GM12878 (cell line): ENCODE measurements around the gene AP2A2. TPM values are rescaled to one million over a fixed set of nuclear protein-coding genes. Genes with fewer than 3 reads are reported as not detected.

ENCODE experiments used
- ATAC-seq: fragments of 200-7000 bp; cut with Tn5 transposase; 3 replicates; pipeline ENCODE4 v1.9.1; 2020; ENCODE audit warnings: mild to moderate bottlenecking, moderate library complexity
- BruUV-seq: library from RNA; stranded (reverse); fragments of 400-500 nt; replicated peaks from 2 replicates; lab custom pipeline; 2021; lab: Mats Ljungman, UMichigan
- CTCF ChIA-PET: fragments of 300-600 bp; sonication (Branson Sonifier 250); formaldehyde crosslinking; extraction: SDS; loops from one replicate; lab custom pipeline; 2021; ENCODE audit warnings: inconsistent platforms; lab: Yijun Ruan, JAX
- POLR2A ChIA-PET: fragments of 350-600 bp; formaldehyde crosslinking; extraction: SDS; loops from one replicate; lab custom pipeline; 2021; ENCODE audit warnings: inconsistent platforms; lab: Charles Lee
- RAD21 ChIA-PET: fragments of 300-600 bp; sonication (Branson Sonifier 250); formaldehyde crosslinking; loops from one replicate; lab custom pipeline; 2023; ENCODE audit warnings: antibody characterized with exemption; ENCODE audit not compliant: unreplicated experiment; lab: Charles Lee
- SMC1A ChIA-PET: fragments of 300-600 bp; sonication (Branson Sonifier 250); formaldehyde crosslinking; loops from one replicate; lab custom pipeline; 2023; ENCODE audit not compliant: unreplicated experiment, uncharacterized antibody; lab: Charles Lee
- DNase-seq: peaks from one replicate; pipeline ENCODE4 v3.0.0-alpha.2; 2011; ENCODE audit warnings: low read depth, low spot score
- FAIRE-seq: peaks from 3 replicates; lab custom pipeline; 2011; peaks lifted over from hg19 to GRCh38; lab: Jason Lieb, UNC
- H2AFZ ChIP-seq: 2 replicates; pipeline ENCODE4 v1.6.0; 2011; ENCODE audit warnings: low read depth, low read length, control low read depth; ENCODE audit not compliant: control insufficient read depth
- H3K27ac ChIP-seq: 2 replicates; pipeline ENCODE4 v1.5.1; 2011; ENCODE audit warnings: control low read depth; ENCODE audit not compliant: control insufficient read depth, insufficient read depth
- H3K27me3 ChIP-seq, 2 experiments: replicated peaks in 1 of 2; 2 replicates each; pipeline versions ENCODE4 v1.6.0 to v1.6.1; 2011; ENCODE audit warnings: low read length in 1 of 2; ENCODE audit not compliant: control insufficient read depth in 2 of 2, insufficient read depth in 2 of 2
- H3K36me3 ChIP-seq, 2 experiments: 2 replicates each; pipeline ENCODE4 v1.5.1; 2011; ENCODE audit warnings: low read length in 1 of 2; ENCODE audit not compliant: control insufficient read depth in 2 of 2, insufficient read depth in 2 of 2
- H3K4me1 ChIP-seq: 2 replicates; pipeline ENCODE4 v1.6.1; 2011; ENCODE audit warnings: mild to moderate bottlenecking, low read length, moderate library complexity, mixed read lengths; ENCODE audit not compliant: control insufficient read depth, insufficient read depth
- H3K4me2 ChIP-seq: 2 replicates; pipeline ENCODE4 v1.6.0; 2011; ENCODE audit warnings: control low read depth; ENCODE audit not compliant: control insufficient read depth, insufficient read depth
- H3K4me3 ChIP-seq: fragments of 200-600 bp; sonication (generic); 2 replicates; pipeline ENCODE4 v1.5.1; 2016
- H3K79me2 ChIP-seq: 2 replicates; pipeline ENCODE4 v1.6.0; 2011; ENCODE audit warnings: low read length; ENCODE audit not compliant: control insufficient read depth, insufficient read depth
- H3K9ac ChIP-seq: 2 replicates; pipeline ENCODE4 v1.8.0; 2011; ENCODE audit warnings: low read length, control low read depth, mixed read lengths; ENCODE audit not compliant: control insufficient read depth, insufficient read depth
- H3K9me3 ChIP-seq: replicated peaks from 3 replicates; pipeline ENCODE4 v1.5.1; 2011; ENCODE audit warnings: mild to moderate bottlenecking, low read length; ENCODE audit not compliant: control insufficient read depth, insufficient read depth
- H4K20me1 ChIP-seq: 2 replicates; pipeline ENCODE4 v1.6.0; 2011; ENCODE audit not compliant: control insufficient read depth, insufficient read depth
- BACH1 ChIP-seq: fragments of 450-650 bp; IDR thresholded peaks from 2 replicates; pipeline ENCODE4 v1.6.1; 2017; ENCODE audit warnings: mild to moderate bottlenecking, borderline replicate concordance
- BRCA1 ChIP-seq: IDR thresholded peaks from 2 replicates; pipeline ENCODE4 v1.6.1; 2011; ENCODE audit warnings: low read depth, low read length, improper control_type of control experiment
- CEBPZ ChIP-seq: fragments of 150-350 bp; IDR thresholded peaks from 2 replicates; pipeline ENCODE4 v1.6.1; 2016; ENCODE audit warnings: low read depth, low read length
- CREM ChIP-seq: IDR thresholded peaks from 2 replicates; pipeline ENCODE4 v1.6.1; 2014; ENCODE audit warnings: antibody characterized with exemption, low read depth
- E4F1 ChIP-seq: fragments of 450-650 bp; IDR thresholded peaks from 2 replicates; pipeline ENCODE4 v1.6.1; 2018; ENCODE audit warnings: borderline replicate concordance, mild to moderate bottlenecking; ENCODE audit not compliant: partially characterized antibody
- EED ChIP-seq: sonication (generic); IDR thresholded peaks from 2 replicates; pipeline ENCODE4 v1.6.1; 2016; ENCODE audit warnings: antibody characterized with exemption, low read depth
- EGR1 ChIP-seq, 2 experiments: IDR thresholded peaks; 1 replicate in 1 of 2; 2 replicates in 1 of 2; pipeline ENCODE4 v1.6.1; 2011 to 2012; ENCODE audit warnings: low read depth in 2 of 2, low read length in 2 of 2, borderline replicate concordance in 1 of 2, mild to moderate bottlenecking in 1 of 2, moderate library complexity in 1 of 2
- FOS ChIP-seq: IDR thresholded peaks from 3 replicates; pipeline ENCODE4 v1.6.1; 2011; ENCODE audit warnings: borderline replicate concordance; ENCODE audit not compliant: insufficient read length; ENCODE audit errors: extremely low read depth
- FOXK2 ChIP-seq: fragments of 450-650 bp; IDR thresholded peaks from 2 replicates; pipeline ENCODE4 v1.6.1; 2017; ENCODE audit warnings: mild to moderate bottlenecking, moderate library complexity
- HCFC1 ChIP-seq: fragments of 150-350 bp; IDR thresholded peaks from 2 replicates; pipeline ENCODE4 v1.6.1; 2014; ENCODE audit warnings: low read length
- IRF4 ChIP-seq: IDR thresholded peaks from 2 replicates; pipeline ENCODE4 v1.6.1; 2011; ENCODE audit warnings: low read depth, low read length
- MAX ChIP-seq: IDR thresholded peaks from 2 replicates; pipeline ENCODE4 v1.6.1; 2012; ENCODE audit warnings: low read depth, low read length, improper control_type of control experiment
- RAD51 ChIP-seq: fragments of 450-650 bp; IDR thresholded peaks from 2 replicates; pipeline ENCODE4 v1.6.1; 2016; ENCODE audit warnings: moderate library complexity, mild to moderate bottlenecking, inconsistent platforms
- TCF7 ChIP-seq: IDR thresholded peaks from 2 replicates; pipeline ENCODE4 v1.6.1; 2014; ENCODE audit warnings: antibody characterized with exemption, borderline replicate concordance
- USF1 ChIP-seq: IDR thresholded peaks from 2 replicates; pipeline ENCODE4 v1.6.1; 2011; ENCODE audit warnings: borderline replicate concordance, low read depth, mild to moderate bottlenecking, moderate library complexity, mixed read lengths, low read length; ENCODE audit not compliant: insufficient read depth; ENCODE audit errors: extremely low read length
- WRNIP1 ChIP-seq: IDR thresholded peaks from 2 replicates; pipeline ENCODE4 v1.6.1; 2011; ENCODE audit warnings: low read depth, low read length, improper control_type of control experiment, borderline replicate concordance
- ZNF24 ChIP-seq: fragments of 450-650 bp; IDR thresholded peaks from 2 replicates; pipeline ENCODE4 v1.6.1; 2017; ENCODE audit warnings: antibody characterized with exemption, mild to moderate bottlenecking
- ZZZ3 ChIP-seq: IDR thresholded peaks from 2 replicates; pipeline ENCODE4 v1.6.1; 2011; ENCODE audit warnings: low read depth; ENCODE audit not compliant: control insufficient read depth, insufficient read length
- WGBS: methylation state at CpG from one replicate; pipeline ENCODE4 v1.1.6; 2016; ENCODE audit warnings: low lambda C conversion rate; ENCODE audit not compliant: insufficient replicate concordance, insufficient coverage; ENCODE audit errors: missing lambda C conversion rate; 5-methylcytosine and 5-hydroxymethylcytosine counted together
- in situ Hi-C: fragments of 300-500 bp; cut with MboI; formaldehyde crosslinking; loops from 9 replicates; pipeline ENCODE4 v1.14.3; 2018; ENCODE audit warnings: mixed read lengths
- intact Hi-C: fragments of 100-400 bp; cut with micrococcal nuclease; formaldehyde crosslinking; loops from one replicate; pipeline ENCODE4 v1.14.2; 2022; ENCODE audit not compliant: unreplicated experiment
- polyA plus RNA-seq, 11 experiments: library from polyadenylated mRNA; depleted of rRNA in 4 of 11; unstranded in 6 of 11; stranded (reverse) in 5 of 11; fragments of >200 nt; fragmentation: Nextera tagmentation in 4 of 11; fragmentation: Illumina TruSeq in 1 of 11; extraction: Ambion mirVana in 4 of 11; extraction: Trizol in 1 of 11; gene quantifications; 1 replicate in 1 of 11; 2 replicates in 10 of 11; pipeline versions ENCODE4 v1.2.1 to v1.2.3, GENCODE V29; 2011 to 2016; ENCODE audit warnings: inconsistent platforms in 2 of 11, missing spikeins in 2 of 11, low read depth in 1 of 11
- total RNA-seq, 4 experiments: library from RNA; depleted of rRNA in 3 of 4; stranded (reverse); fragments of >200 nt in 3 of 4; fragmentation: Illumina TruSeq in 1 of 4; extraction: Trizol in 1 of 4; gene quantifications; 2 replicates each; pipeline versions ENCODE4 v1.2.1 to v1.2.3, GENCODE V29; 2013 to 2021

AP2A2 gene
- total and polyA plus RNA-seq, 10 of the 15 experiments (the other 5 are each of a cell fraction or from before 2014, with no cell fraction given), result 0.58 to 48.8 (median 18.2) TPM

GRCh38 chr11:959027-959426 lies 33.4 kb downstream of the AP2A2 start:
- ChIA-PET CTCF (no interaction called here), POLR2A (no interaction called here), RAD21 (no interaction called here), SMC1A (no interaction called here)
- no peaks in the 10 kb centered on the region for H3K27me3 ChIP-seq
- no peak overlapping the region for H3K4me3 ChIP-seq
- H3K27ac ChIP-seq, result no peak overlapping the region
- DNase-seq (no peak), ATAC-seq (no peak), FAIRE-seq (no peak)
- in situ Hi-C loops (no loop called here), intact Hi-C loops (no loop called here)
- no peak overlapping the region for H3K4me2 ChIP-seq
- no peak overlapping the region for H2AFZ ChIP-seq
- H3K36me3 ChIP-seq, result peaks cover 3 to 6% of the 10 kb centered on the region in 2 experiments; a peak in 3 of 4 replicates
- no peak for TF ChIP-seq BACH1
- no peak for TF ChIP-seq EGR1 (IDR thresholded peaks at IDR 0.05; ENCODE audit: borderline replicate concordance in 1 of 2, low read depth in 2 of 2, low read length in 2 of 2)
- TF ChIP-seq BRCA1, result no peak
- no peak for TF ChIP-seq HCFC1
- TF ChIP-seq IRF4, result no peak
- no peak for TF ChIP-seq USF1
- no peak for TF ChIP-seq CEBPZ
- no peak for TF ChIP-seq RAD51
- TF ChIP-seq ZZZ3, result no peak
- TF ChIP-seq MAX, result no peak
- TF ChIP-seq EED, result no peak
- TF ChIP-seq ZNF24, result no peak
- no peak for TF ChIP-seq FOXK2
- TF ChIP-seq CREM, result no peak
- TF ChIP-seq TCF7, result no peak
- no peak for TF ChIP-seq E4F1
- no peak for TF ChIP-seq WRNIP1
- TF ChIP-seq FOS, result no peak
- no peaks in the 10 kb centered on the region for H3K9me3 ChIP-seq
- BruUV-seq, result no TSS peak
- no peaks in the 10 kb centered on the region for H3K4me1 ChIP-seq
- H4K20me1 ChIP-seq, result peaks cover 4% of the 10 kb centered on the region; the same call in 1 of the 2 replicates
- H3K9ac ChIP-seq, result no peak overlapping the region
- peaks cover 2% of the 10 kb centered on the region; the same call in 1 of the 2 replicates for H3K79me2 ChIP-seq
- WGBS, result 98% methylated on average over 12 of the region's 14 CpGs
